Measurements from ENCODE around the gene ABL2. TPM values are rescaled to one million over a fixed set of nuclear protein-coding genes. Genes with fewer than 3 reads are reported as not detected.

ABL2 gene
- total RNA-seq, 1 donor from 2014 or later: 8.9 TPM

- Histone ChIP-seq H3K4me1 (ENCODE audit: control insufficient read depth in 3 of 3, insufficient read depth in 3 of 3, low read length in 3 of 3) (peaks cover 19 to 26% (median 24%) of the 10 kb centered on the region in 3 donors), H3K27ac (ENCODE audit: low read depth, low read length) (no peak overlapping the region), H3K9me3 (ENCODE audit: control insufficient read depth in 3 of 3, low read length in 3 of 3) (no peaks in the 10 kb centered on the region), H3K27me3 (ENCODE audit: control insufficient read depth in 3 of 3, insufficient read depth in 3 of 3, low read length in 3 of 3) (no peaks in the 10 kb centered on the region), H3K36me3 (ENCODE audit: control insufficient read depth in 3 of 3, insufficient read depth in 3 of 3, low read length in 3 of 3) (no peaks in the 10 kb centered on the region), H3K4me3 (ENCODE audit: low read length in 3 of 3) (no peak overlapping the region), H3K9ac (ENCODE audit: low read depth in 1 of 3, low read length in 3 of 3) (no peak overlapping the region)
These were observed 150.2 kb downstream of the ABL2 start for GRCh38 chr1:179079113-179079761.

GRCh38 chr1:179077396-179077795, 152.1 kb downstream of the ABL2 start:
- no peaks in the 10 kb centered on the region for H3K27me3 ChIP-seq (ENCODE audit: control insufficient read depth in 3 of 3, insufficient read depth in 3 of 3, low read length in 3 of 3)
- H3K4me1 ChIP-seq (ENCODE audit: control insufficient read depth in 3 of 3, insufficient read depth in 3 of 3, low read length in 3 of 3): peaks cover 12 to 15% (median 13%) of the 10 kb centered on the region in 3 donors
- no peaks in the 10 kb centered on the region for H3K9me3 ChIP-seq (ENCODE audit: control insufficient read depth in 3 of 3, low read length in 3 of 3)
- H3K27ac ChIP-seq (ENCODE audit: low read depth, low read length): no peak overlapping the region
- H3K9ac ChIP-seq (ENCODE audit: low read depth in 1 of 3, low read length in 3 of 3): no peak overlapping the region
- peaks cover 0 to 10% (median under 1%) of the 10 kb centered on the region in 3 donors for H3K36me3 ChIP-seq (ENCODE audit: control insufficient read depth in 3 of 3, insufficient read depth in 3 of 3, low read length in 3 of 3)
- no peak overlapping the region for H3K4me3 ChIP-seq (ENCODE audit: low read length in 3 of 3)

- Histone ChIP-seq H3K27ac (ENCODE audit: low read depth, low read length) (no peak overlapping the region), H3K4me1 (ENCODE audit: control insufficient read depth in 3 of 3, insufficient read depth in 3 of 3, low read length in 3 of 3) (peaks cover 0 to 4% (median 0%) of the 10 kb centered on the region in 3 donors), H3K36me3 (ENCODE audit: control insufficient read depth in 3 of 3, insufficient read depth in 3 of 3, low read length in 3 of 3) (peaks cover 17 to 28% (median 18%) of the 10 kb centered on the region in 3 donors), H3K9me3 (ENCODE audit: control insufficient read depth in 3 of 3, low read length in 3 of 3) (no peaks in the 10 kb centered on the region), H3K27me3 (ENCODE audit: control insufficient read depth in 3 of 3, insufficient read depth in 3 of 3, low read length in 3 of 3) (no peaks in the 10 kb centered on the region), H3K9ac (ENCODE audit: low read depth in 1 of 3, low read length in 3 of 3) (no peak overlapping the region), H3K4me3 (ENCODE audit: low read length in 3 of 3) (no peak overlapping the region)
These were observed 163.0 kb downstream of the ABL2 start for GRCh38 chr1:179066471-179066870.

GRCh38 chr1:179061360-179062282, 167.9 kb downstream of the ABL2 start:
- Histone ChIP-seq H3K36me3 (ENCODE audit: control insufficient read depth in 3 of 3, insufficient read depth in 3 of 3, low read length in 3 of 3) (peaks cover 10 to 23% (median 11%) of the 10 kb centered on the region in 3 donors), H3K9ac (ENCODE audit: low read depth in 1 of 3, low read length in 3 of 3) (no peak overlapping the region), H3K4me3 (ENCODE audit: low read length in 3 of 3) (no peak overlapping the region), H3K27ac (ENCODE audit: low read depth, low read length) (no peak overlapping the region), H3K4me1 (ENCODE audit: control insufficient read depth in 3 of 3, insufficient read depth in 3 of 3, low read length in 3 of 3) (peaks cover 0 to 11% (median 0%) of the 10 kb centered on the region in 3 donors), H3K9me3 (ENCODE audit: control insufficient read depth in 3 of 3, low read length in 3 of 3) (no peaks in the 10 kb centered on the region), H3K27me3 (ENCODE audit: control insufficient read depth in 3 of 3, insufficient read depth in 3 of 3, low read length in 3 of 3) (no peaks in the 10 kb centered on the region)

- no peak overlapping the region for H3K27ac ChIP-seq (ENCODE audit: low read depth, low read length)
- H3K36me3 ChIP-seq (ENCODE audit: control insufficient read depth in 3 of 3, insufficient read depth in 3 of 3, low read length in 3 of 3): peaks cover under 1 to 12% (median 12%) of the 10 kb centered on the region in 3 donors
- H3K27me3 ChIP-seq (ENCODE audit: control insufficient read depth in 3 of 3, insufficient read depth in 3 of 3, low read length in 3 of 3): no peaks in the 10 kb centered on the region
- no peak overlapping the region for H3K9ac ChIP-seq (ENCODE audit: low read depth in 1 of 3, low read length in 3 of 3)
- H3K4me1 ChIP-seq (ENCODE audit: control insufficient read depth in 3 of 3, insufficient read depth in 3 of 3, low read length in 3 of 3): peaks cover 0 to 11% (median 0%) of the 10 kb centered on the region in 3 donors
- no peaks in the 10 kb centered on the region for H3K9me3 ChIP-seq (ENCODE audit: control insufficient read depth in 3 of 3, low read length in 3 of 3)
- no peak overlapping the region for H3K4me3 ChIP-seq (ENCODE audit: low read length in 3 of 3)
These were observed 170.7 kb downstream of the ABL2 start for GRCh38 chr1:179058487-179059483.

- Histone ChIP-seq H3K4me1 (ENCODE audit: control insufficient read depth in 3 of 3, insufficient read depth in 3 of 3, low read length in 3 of 3) (peaks cover 0 to 3% (median 0%) of the 10 kb centered on the region in 3 donors), H3K27me3 (ENCODE audit: control insufficient read depth in 3 of 3, insufficient read depth in 3 of 3, low read length in 3 of 3) (no peaks in the 10 kb centered on the region), H3K9ac (ENCODE audit: low read depth in 1 of 3, low read length in 3 of 3) (no peak overlapping the region), H3K9me3 (ENCODE audit: control insufficient read depth in 3 of 3, low read length in 3 of 3) (no peaks in the 10 kb centered on the region), H3K4me3 (ENCODE audit: low read length in 3 of 3) (no peak overlapping the region), H3K36me3 (ENCODE audit: control insufficient read depth in 3 of 3, insufficient read depth in 3 of 3, low read length in 3 of 3) (peaks cover 0 to 12% (median 12%) of the 10 kb centered on the region in 3 donors), H3K27ac (ENCODE audit: low read depth, low read length) (no peak overlapping the region)
These were observed 173.5 kb downstream of the ABL2 start for GRCh38 chr1:179055937-179056336.

- Histone ChIP-seq H3K9ac (ENCODE audit: low read depth in 1 of 3, low read length in 3 of 3) (no peak overlapping the region), H3K27ac (ENCODE audit: low read depth, low read length) (no peak overlapping the region), H3K4me3 (ENCODE audit: low read length in 3 of 3) (no peak overlapping the region), H3K9me3 (ENCODE audit: control insufficient read depth in 3 of 3, low read length in 3 of 3) (no peaks in the 10 kb centered on the region), H3K27me3 (ENCODE audit: control insufficient read depth in 3 of 3, insufficient read depth in 3 of 3, low read length in 3 of 3) (no peaks in the 10 kb centered on the region), H3K4me1 (ENCODE audit: control insufficient read depth in 3 of 3, insufficient read depth in 3 of 3, low read length in 3 of 3) (peaks cover 0 to 3% (median 0%) of the 10 kb centered on the region in 3 donors), H3K36me3 (ENCODE audit: control insufficient read depth in 3 of 3, insufficient read depth in 3 of 3, low read length in 3 of 3) (peaks cover 0 to 15% (median 12%) of the 10 kb centered on the region in 3 donors)
These were observed 176.0 kb downstream of the ABL2 start for GRCh38 chr1:179053486-179053885.

- Histone ChIP-seq H3K27me3 (ENCODE audit: control insufficient read depth in 3 of 3, insufficient read depth in 3 of 3, low read length in 3 of 3) (no peaks in the 10 kb centered on the region), H3K4me3 (ENCODE audit: low read length in 3 of 3) (no peak overlapping the region), H3K9ac (ENCODE audit: low read depth in 1 of 3, low read length in 3 of 3) (no peak overlapping the region), H3K27ac (ENCODE audit: low read depth, low read length) (no peak overlapping the region), H3K36me3 (ENCODE audit: control insufficient read depth in 3 of 3, insufficient read depth in 3 of 3, low read length in 3 of 3) (peaks cover 0 to 15% (median 12%) of the 10 kb centered on the region in 3 donors), H3K9me3 (ENCODE audit: control insufficient read depth in 3 of 3, low read length in 3 of 3) (no peaks in the 10 kb centered on the region), H3K4me1 (ENCODE audit: control insufficient read depth in 3 of 3, insufficient read depth in 3 of 3, low read length in 3 of 3) (peaks cover 0 to 3% (median under 1%) of the 10 kb centered on the region in 3 donors)
These were observed 176.7 kb downstream of the ABL2 start for GRCh38 chr1:179052776-179053175.
